Esophagus squamous epithelium (tissue), 4 donors: ENCODE measurements around the gene SELENOV.

Experiments used
- CTCF ChIP-seq, 6 experiments: fragments of 450-650 bp in 4 of 6; fragments of 200-600 bp in 2 of 6; sonication (generic) in 2 of 6; IDR thresholded peaks; one replicate each; pipeline ENCODE4 v1.5.1; 2016 to 2019; ENCODE audit warnings: antibody characterized with exemption in 6 of 6, mild to moderate bottlenecking in 4 of 6, moderate library complexity in 4 of 6
- POLR2A ChIP-seq, 4 donors: fragments of 450-650 bp; IDR thresholded peaks; one replicate each; pipeline ENCODE4 v1.6.1; 2017; ENCODE audit warnings: antibody characterized with exemption in 4 of 4, mild to moderate bottlenecking in 4 of 4, moderate library complexity in 3 of 4

- TF ChIP-seq CTCF (IDR thresholded peaks at IDR 0.05) (no peak), POLR2A (IDR thresholded peaks at IDR 0.05) (no peak)
Observed at GRCh38 chr19:39473443-39473960, 41.4 kb upstream of the SELENOV start.
